GM12864 (cell line): ENCODE results near the gene VSX2.

Experiments used
- DNase-seq: peaks from one replicate; pipeline ENCODE4 v3.0.0-alpha.2; 2011; ENCODE audit warnings: low read depth
- H3K4me3 ChIP-seq: 2 replicates; pipeline ENCODE4 v1.5.1; 2011; ENCODE audit warnings: mild to moderate bottlenecking, low read depth, low read length, control low read depth
- CTCF ChIP-seq: IDR thresholded peaks from 2 replicates; pipeline ENCODE4 v1.5.1; 2011; ENCODE audit warnings: low read depth, mild to moderate bottlenecking, moderate library complexity, low read length, control low read depth, inconsistent platforms; ENCODE audit errors: missing control alignments

The VSX2 gene

GRCh38 chr14:74221741-74222140 is 17.5 kb upstream of the VSX2 start:
- no peak for DNase-seq
- TF ChIP-seq CTCF = no peak
- no peak overlapping the region for H3K4me3 ChIP-seq

GRCh38 chr14:74223016-74223415 is 16.2 kb upstream of the VSX2 start:
- H3K4me3 ChIP-seq = no peak overlapping the region
- no peak for TF ChIP-seq CTCF
- DNase-seq = no peak

- no peak overlapping the region for H3K4me3 ChIP-seq
- TF ChIP-seq CTCF = no peak
- no peak for DNase-seq
These were observed 7.5 kb upstream of the VSX2 start for GRCh38 chr14:74231784-74232183.

GRCh38 chr14:74235017-74235416 is 4.2 kb upstream of the VSX2 start:
- no peak for DNase-seq
- no peak overlapping the region for H3K4me3 ChIP-seq
- no peak for TF ChIP-seq CTCF

GRCh38 chr14:74237441-74237840 is 1.8 kb upstream of the VSX2 start:
- no peak for TF ChIP-seq CTCF
- no peak overlapping the region for H3K4me3 ChIP-seq
- no peak for DNase-seq

GRCh38 chr14:74239848-74240793 is 872 bp downstream of the VSX2 start:
- no peak for TF ChIP-seq CTCF
- no peak overlapping the region for H3K4me3 ChIP-seq
- no peak for DNase-seq
